Glomerular endothelial cell (primary cell): ENCODE data around the gene LINS1. TPM values are rescaled to one million over a fixed set of nuclear protein-coding genes. Genes with fewer than 3 reads are reported as not detected.

Experiments
- DNase-seq: peaks from one replicate; pipeline ENCODE4 v3.0.0-alpha.2; 2011; ENCODE audit warnings: low read depth, low spot score; ENCODE audit errors: extremely low read depth
- total RNA-seq: library from RNA; depleted of rRNA; stranded (reverse); fragments of >200 nt; gene quantifications from 2 replicates; pipeline ENCODE4 v1.2.3, GENCODE V29; 2015

Gene LINS1
- total RNA-seq, 1 donor from 2014 or later, result 8.0 TPM

DNA sequence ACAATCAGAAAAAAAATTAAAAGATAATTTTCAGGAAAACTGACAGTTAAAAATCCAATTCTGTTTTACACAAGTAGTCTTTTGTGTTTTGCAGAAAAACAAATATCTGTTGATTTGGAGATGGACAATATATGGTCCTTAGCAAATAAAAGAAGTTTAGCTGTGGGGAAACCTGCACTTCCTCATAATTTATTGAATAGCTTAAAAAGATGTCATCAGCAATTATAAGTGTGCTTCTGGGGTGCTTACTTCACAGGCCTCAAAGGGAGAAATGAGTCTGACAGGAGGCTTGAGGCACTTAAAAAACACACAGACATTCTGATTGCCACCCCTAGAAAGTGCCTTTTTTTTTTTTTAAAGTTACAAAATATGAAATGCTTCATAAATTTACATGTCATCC is 41.7 kb downstream of the LINS1 start:
- DNase-seq, result no peak

DNA sequence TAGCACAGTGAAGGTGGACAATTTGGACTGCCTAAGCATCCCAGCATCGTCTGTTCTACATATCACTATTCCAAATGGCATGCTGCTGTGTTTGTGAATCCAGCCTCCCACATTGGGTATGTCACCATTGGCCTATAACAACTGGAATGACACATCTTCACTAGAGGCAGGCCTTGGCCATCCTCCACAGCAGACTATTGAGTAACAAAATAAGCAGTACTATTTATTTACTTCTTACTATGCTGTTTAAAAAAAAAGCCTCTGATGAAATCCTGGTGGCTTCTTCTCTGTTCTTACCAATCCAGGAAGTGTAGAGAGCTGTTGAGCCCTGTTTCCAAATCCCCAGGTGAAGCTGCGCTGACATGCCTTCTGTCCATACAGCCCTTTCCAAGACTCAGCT is 42.7 kb downstream of the LINS1 start:
- no peak for DNase-seq

DNA sequence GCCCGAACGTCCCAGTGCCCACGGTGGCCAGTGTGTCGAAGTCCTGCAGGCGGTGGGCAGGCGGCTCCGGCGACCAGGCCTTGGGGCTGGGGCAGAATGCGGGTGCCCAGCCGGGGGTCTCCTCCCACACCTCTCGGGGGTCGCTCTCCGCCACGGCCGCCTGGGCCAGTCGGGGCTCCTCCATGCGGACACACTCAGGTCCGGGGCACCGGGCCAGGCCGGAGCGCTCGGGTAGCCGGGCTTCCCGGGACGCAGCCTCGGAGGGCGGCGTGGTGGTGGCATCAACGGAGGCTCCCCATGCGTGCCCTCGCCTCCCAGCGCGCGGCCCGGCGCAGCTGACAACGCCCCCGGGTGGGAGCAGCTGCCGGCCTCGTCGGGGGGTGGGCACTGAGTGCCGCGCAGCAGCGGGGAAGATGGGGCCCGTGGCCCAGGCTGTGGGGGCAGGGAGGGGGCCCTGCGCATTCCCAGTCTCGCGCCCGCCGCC is 43.2 kb downstream of the LINS1 start:
- DNase-seq, result no peak

DNA sequence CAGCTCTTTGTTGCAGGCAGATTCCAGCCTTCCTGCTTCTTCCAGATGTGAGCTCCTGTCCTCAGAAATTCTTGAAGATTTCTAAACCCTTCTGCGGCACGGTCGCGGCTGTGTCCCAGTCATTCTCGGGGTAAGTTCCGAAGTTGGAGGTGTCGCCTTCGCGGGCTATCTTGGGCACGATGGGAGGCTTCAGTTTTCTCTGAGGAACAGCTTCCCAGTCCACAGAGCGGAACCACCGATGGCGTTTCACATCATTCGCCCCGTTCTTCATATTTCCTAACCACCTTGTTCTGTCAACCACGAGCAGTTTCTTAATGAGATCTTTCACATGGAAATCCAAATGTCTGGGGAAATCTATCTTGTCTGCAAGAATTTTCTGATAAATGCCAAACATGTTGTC is 48.5 kb downstream of the LINS1 start:
- DNase-seq, result no peak

DNA sequence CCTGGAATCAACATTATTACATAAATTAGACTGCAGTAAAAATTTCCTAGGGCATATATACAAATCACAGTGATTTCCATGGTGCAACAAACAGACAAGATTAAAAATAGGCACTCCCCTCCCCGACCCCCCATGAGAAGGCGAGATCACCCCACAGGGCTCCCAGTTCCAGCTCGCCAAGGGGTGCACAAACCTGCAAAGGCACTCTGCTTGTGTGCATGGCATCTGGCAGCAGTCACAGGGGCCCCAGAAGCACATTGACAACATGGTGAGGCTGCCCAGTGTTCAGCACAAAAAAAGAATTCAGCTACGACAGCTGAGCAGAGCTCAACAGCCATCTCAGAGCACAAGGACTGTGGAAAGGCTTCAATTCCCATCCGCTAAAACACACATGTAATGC is 54.0 kb downstream of the LINS1 start:
- no peak for DNase-seq

- no peak for DNase-seq
Measured at GRCh38 chr15:100544946-100545345, 57.0 kb downstream of the LINS1 start.

DNA sequence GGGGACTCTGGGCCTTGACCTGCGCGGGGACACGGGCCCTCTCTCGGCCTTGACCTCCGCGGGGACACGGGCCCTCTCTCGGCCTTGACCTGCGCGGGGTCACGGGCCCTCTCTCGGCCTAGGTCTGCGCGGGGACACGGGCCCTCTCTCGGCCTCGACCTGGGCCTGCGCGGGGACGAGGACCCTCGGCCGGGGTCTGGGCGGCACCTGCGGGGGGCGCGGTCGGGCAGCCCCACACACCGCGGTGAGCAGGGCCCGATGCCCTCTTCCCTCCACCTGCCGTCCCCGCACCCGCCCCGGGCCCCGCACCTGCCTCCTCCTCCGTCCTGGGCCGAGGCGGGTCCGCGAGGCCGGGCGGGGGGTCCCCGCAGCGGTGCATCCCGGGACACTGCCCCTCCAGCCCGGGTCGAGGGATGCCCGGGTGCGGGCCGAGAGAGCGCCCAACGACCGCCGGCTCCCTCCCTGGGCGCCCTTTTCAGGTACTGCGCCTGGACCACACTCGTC is 57.6 kb downstream of the LINS1 start:
- no peak for DNase-seq

GRCh38 chr15:100542290-100542689 is 59.7 kb downstream of the LINS1 start:
- no peak for DNase-seq

DNA sequence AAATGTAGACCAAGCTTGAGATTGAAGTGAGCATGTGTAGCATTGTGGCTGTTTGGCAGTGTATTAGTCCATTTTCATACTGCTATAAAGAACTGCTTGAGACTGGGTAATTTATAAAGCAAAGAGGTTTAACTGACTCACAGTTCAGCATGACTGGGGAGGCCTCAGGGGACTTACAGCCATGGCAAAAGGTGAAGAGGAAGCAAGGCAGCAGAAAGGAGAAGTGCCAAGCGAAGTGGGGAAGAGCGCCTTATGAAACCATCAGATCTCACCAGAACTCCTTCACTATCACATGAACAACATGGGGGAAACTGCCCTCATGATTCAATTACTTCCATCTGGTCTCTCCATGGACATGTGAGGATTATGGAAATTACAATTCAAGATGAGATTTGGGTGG is 64.7 kb downstream of the LINS1 start:
- DNase-seq, result no peak

DNA sequence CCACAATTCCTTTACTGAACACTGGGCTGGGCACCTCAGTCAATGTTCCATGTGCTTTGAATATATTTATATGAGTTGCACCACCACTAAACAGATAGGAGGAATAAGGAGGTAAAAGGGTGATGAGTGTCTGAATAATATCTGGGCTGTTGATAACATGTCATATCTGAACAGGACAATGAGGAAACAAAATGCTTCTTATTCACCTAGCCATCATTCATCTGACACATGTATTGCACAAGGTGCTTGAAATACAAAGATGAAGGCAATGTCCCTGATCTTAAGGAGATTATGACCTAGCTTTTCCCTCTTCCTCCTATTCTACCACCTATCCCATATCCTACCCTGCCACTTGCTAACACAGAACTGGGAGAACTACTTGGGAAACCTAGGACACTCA is 65.3 kb downstream of the LINS1 start:
- no peak for DNase-seq

GRCh38 chr15:100533886-100534285 is 68.1 kb downstream of the LINS1 start:
- no peak for DNase-seq

DNA sequence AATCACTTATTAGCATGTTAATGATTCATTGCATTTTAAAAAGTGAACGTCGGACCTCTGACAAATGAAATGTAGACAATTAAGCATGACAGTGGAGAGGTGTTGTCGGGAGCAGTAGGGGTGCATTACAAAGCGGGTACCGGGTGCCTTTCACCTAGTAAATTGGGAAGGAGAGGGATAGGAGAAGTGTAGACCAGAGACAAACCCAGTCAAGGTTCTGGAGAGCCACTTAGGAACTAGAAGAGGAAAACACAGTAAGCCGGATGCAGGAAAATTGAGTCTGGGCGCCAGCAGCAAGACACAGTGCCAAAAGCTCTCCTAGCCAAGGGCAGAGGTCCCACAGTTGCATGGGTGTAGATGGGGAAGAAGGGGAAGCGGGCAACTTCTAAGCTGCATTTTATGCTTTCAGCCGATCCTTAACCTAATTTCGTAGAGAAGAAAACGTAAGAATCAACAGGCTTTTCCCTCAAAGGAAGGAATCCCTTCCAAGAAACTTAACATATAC is 70.1 kb downstream of the LINS1 start:
- no peak for DNase-seq

- DNase-seq, result no peak
Measured at GRCh38 chr15:100531204-100531603, 70.8 kb downstream of the LINS1 start.

GRCh38 chr15:100529556-100529955 is 72.4 kb downstream of the LINS1 start:
- no peak for DNase-seq

DNA sequence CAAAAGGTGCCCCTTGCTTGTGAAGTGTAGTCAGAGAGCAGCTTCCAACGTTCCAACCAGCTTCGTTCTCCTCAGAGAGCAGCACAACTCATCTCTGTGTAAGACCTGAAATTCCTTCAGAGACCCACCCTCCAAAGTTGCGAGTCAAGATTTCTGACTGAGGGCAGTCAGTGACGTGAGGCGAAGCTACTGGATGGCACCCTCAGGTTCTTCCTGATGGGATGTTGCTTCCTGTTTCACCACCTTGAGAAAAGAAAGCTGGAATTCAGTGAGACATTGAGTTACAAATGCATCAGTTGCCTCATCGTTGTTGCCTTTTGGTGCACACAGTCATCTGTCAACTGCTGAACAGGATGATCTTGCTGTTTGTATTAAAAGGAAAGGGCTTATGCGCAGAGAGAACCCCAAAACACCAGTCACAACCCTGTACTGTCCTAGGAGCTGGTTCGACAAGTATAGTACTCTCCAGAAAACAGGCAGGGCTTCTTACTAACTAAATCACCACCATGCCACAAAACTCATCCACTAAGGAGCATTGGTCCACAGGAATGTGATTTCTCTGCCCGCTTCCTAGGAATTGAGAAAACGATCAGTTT is 73.1 kb downstream of the LINS1 start, which contains the start of gene CERS3:
Gene CERS3, minus strand, starts transcription at position 118 of the 596 bp plus-strand sequence. CDS start 27,101 bp downstream, outside the sequence.
- DNase-seq, result no peak

DNA sequence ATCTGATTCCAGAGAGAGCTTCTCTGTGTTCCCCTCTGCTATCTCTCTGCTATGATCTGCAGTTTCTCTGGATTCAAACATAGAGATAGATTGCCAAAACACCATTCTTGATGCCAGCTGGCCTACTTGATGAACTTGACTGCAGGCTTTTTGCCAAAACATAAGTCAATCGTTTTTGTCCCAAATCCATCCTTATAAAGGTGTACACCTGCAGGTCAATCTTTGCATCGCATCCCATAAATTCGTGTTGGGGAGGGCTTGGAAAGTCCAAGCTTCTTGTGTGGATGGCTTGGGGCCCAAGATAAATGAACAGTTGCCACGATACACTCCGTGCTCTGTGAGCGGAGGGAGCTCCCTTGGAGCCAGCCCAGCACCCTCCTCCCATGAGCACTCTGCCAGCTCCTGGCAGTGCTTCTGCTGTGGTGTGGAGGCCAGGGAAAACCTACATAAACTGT is 75.9 kb downstream of the LINS1 start:
- DNase-seq, result no peak

DNA sequence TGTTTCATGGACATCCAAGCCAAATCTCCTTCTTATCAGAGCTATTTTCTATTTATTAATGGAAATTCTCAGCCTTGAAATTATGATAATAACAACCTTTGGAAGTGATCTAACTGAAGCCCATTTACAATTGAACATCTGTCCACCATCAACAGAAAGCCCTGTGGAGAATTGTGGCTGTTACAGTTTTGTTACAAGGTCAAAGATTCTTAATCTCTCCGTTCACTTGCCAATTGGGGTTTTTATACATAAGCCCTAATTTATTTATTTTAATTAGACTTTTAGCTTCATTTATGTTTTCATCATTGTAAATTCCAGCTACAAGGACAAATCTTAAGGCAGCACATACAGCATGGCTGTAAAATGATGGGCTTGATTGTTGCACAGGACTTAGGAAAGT is 76.5 kb downstream of the LINS1 start:
- DNase-seq, result no peak

GRCh38 chr15:100524326-100524725 is 77.7 kb downstream of the LINS1 start:
- DNase-seq, result no peak

DNA sequence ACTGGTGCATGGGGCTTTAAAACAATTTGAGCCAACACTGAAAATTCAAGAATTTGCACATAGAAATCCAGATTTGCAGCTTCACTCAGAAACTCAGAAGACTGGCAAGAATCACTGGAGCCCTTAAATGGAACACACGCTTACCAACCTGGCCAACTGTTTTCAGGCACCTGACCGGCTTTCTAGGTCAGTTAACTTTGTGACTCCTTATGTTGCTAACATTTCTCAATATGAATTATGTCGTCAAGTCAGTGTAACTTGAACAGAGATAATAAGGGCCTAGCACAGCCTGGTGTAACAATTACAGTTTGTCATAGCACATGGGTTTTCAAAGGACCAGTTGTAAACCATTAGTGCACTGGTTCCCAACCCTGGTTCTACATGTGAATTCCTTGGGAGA is 80.1 kb downstream of the LINS1 start:
- no peak for DNase-seq

DNA sequence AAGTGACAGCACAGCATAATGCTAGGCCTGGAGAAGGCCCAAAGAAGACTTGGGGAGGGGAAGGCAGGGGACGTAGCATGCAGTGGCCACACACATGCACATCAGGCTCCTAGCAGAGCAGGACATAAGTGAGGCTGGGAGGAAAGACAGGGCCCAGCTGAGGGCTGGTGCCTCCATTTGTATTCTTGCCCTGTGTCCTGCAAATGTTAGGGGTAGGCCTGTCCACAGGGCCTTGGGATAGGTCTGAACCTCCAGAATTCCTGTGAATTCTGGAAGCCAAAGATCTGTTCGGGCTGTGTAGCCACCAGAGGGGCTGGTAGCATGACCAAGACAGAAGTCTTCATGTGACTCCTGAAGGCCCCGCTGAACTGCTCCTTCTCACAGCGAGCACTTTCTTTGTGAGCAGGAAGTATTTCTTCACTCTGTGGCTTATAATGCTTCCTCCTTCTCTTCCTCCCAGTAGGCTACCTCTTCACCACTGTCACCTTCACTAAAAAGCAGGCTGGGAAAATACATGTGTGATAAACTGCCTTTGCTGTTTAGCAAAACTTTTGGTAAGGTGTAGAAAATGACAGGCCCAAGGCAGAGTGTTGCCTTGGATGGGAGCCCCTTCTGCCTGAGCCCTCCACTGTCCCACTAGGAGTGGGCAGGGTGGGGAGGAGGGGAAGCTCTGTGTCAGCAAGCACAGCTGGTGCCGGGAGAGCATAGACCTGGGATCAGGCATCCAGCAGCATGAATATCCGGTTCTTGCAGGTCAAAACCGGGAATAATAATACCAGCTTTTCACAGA is 81.7 kb downstream of the LINS1 start:
- DNase-seq, result no peak

DNA sequence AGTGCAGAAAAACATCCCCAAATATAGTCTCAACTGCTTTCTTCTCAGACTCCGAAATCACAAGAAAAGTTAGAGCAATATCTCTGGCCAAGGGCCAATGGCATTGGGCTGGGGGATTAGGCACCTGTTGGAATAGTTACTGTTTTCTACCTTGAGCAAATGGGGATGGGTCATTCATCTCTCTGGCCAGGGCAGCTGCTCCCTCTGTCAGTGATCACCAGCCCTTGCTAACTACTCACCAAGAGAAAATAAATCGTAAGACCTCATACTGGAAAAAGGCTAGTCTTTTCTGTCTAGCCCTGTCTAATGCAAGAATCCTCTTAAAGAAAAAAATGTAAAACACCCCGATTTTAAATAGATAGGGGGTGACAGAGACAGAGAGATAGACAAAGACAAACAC is 84.1 kb downstream of the LINS1 start:
- no peak for DNase-seq
